GM23248 (cell line): ENCODE results near the gene LRRC52.

Experiments
- EZH2 ChIP-seq: fragments of 200-600 bp; sonication (generic); IDR thresholded peaks from 2 replicates; pipeline ENCODE4 v1.6.1; 2018; ENCODE audit warnings: antibody characterized with exemption, mild to moderate bottlenecking; ENCODE audit not compliant: insufficient read depth, poor library complexity, severe bottlenecking
- EZH2phosphoT487 ChIP-seq: fragments of 200-600 bp; sonication (generic); IDR thresholded peaks from 2 replicates; pipeline ENCODE4 v1.6.1; 2018; ENCODE audit warnings: antibody characterized with exemption, moderate library complexity, mild to moderate bottlenecking, low read depth; ENCODE audit not compliant: insufficient read depth

DNA sequence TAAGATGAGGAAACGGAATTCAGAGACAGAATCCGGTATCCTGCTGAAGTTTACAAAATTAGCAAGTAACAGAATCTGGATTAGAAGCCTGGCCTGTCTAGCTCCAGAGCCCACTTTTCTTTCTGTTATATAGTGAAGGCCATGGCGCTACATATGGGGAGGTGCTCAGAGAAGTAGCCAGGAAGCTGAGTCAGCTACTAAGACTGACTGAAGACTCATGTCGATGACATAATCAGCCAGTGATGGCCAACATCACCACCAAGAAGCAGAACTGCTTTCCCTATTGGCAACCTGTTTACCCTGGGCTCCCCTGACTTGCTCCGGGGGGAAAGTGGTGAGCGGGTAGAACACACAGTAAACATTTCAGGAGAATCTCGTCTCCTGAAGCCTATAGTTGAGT, 18.8 kb downstream of the LRRC52 start:
- no peak for TF ChIP-seq EZH2
- no peak for TF ChIP-seq EZH2phosphoT487
